Transverse colon (tissue), 4 donors: ENCODE data around the gene GRM4. TPM values are rescaled to one million over a fixed set of nuclear protein-coding genes. Genes with fewer than 3 reads are reported as not detected.

Experiments
- DNase-seq: peaks from one replicate; pipeline ENCODE4 v3.0.0-alpha.2; 2019
- H3K27ac ChIP-seq, 4 donors: fragments of 200-600 bp; sonication (generic); 2 replicates each; pipeline ENCODE4 v1.5.1; 2016 to 2018; ENCODE audit warnings: inconsistent platforms in 4 of 4
- H3K27me3 ChIP-seq: fragments of 200-600 bp; sonication (generic); 2 replicates; pipeline ENCODE4 v1.5.1; 2017; ENCODE audit warnings: inconsistent platforms
- H3K36me3 ChIP-seq, 4 donors: fragments of 200-600 bp; sonication (generic); 2 replicates each; pipeline ENCODE4 v1.5.1; 2017 to 2019; ENCODE audit warnings: inconsistent platforms in 4 of 4
- H3K4me1 ChIP-seq, 4 donors: fragments of 200-600 bp; sonication (generic); 2 replicates each; pipeline ENCODE4 v1.5.1; 2017 to 2020; ENCODE audit warnings: inconsistent platforms in 4 of 4
- H3K4me3 ChIP-seq, 4 donors: fragments of 200-600 bp; sonication (generic); 1 replicate in 1 of 4; 2 replicates in 3 of 4; pipeline versions ENCODE4 v1.5.1 to v1.6.1; 2017 to 2019; ENCODE audit warnings: inconsistent platforms in 4 of 4
- H3K9me3 ChIP-seq, 2 donors: fragments of 200-600 bp; sonication (generic); 2 replicates each; pipeline ENCODE4 v1.5.1; 2017 to 2019; ENCODE audit warnings: inconsistent platforms in 2 of 2
- EP300 ChIP-seq: sonication (generic); formaldehyde crosslinking; IDR thresholded peaks from one replicate; pipeline ENCODE4 v1.6.1; 2017; ENCODE audit warnings: antibody characterized with exemption, low read depth
- POLR2A ChIP-seq: fragments of 450-650 bp; IDR thresholded peaks from one replicate; pipeline ENCODE4 v1.6.1; 2016; ENCODE audit warnings: antibody characterized with exemption, mild to moderate bottlenecking, moderate library complexity
- POLR2AphosphoS5 ChIP-seq, 3 donors: sonication (generic); formaldehyde crosslinking; IDR thresholded peaks; one replicate each; pipeline ENCODE4 v1.6.1; 2016; ENCODE audit warnings: antibody characterized with exemption in 3 of 3
- WGBS, 2 donors: methylation state at CpG; one replicate each; pipeline ENCODE4 v1.1.5; 2018; ENCODE audit warnings: low coverage in 1 of 2; 5-methylcytosine and 5-hydroxymethylcytosine counted together
- in situ Hi-C, 4 donors: fragments of 200-750 bp; cut with MboI; loops; one replicate each; pipeline versions ENCODE4 v1.15.0 to v1.15.1; 2017; ENCODE audit warnings: low sequenced_read_pairs in 3 of 4, low pct_ligation_motif_present in 1 of 4, low pct_unique_long_range_greater_than_20kb in 1 of 4
- intact Hi-C: fragments of 100-400 bp; cut with DNase I; formaldehyde crosslinking; loops from one replicate; pipeline ENCODE4 v1.15.1; 2023; ENCODE audit warnings: low total_unique reads
- total RNA-seq, 4 donors: library from RNA; depleted of rRNA; stranded (reverse); fragments of >200 nt; gene quantifications; one replicate each; pipeline ENCODE4 v1.1.0, GENCODE V29; 2016
- TF ChIP-seq, protein P1 (sequence below), 5 experiments: fragments of 200-600 bp in 3 of 5; fragments of 450-650 bp in 2 of 5; sonication (generic) in 3 of 5; IDR thresholded peaks; 1 replicate in 2 of 5; 2 replicates in 3 of 5; pipeline ENCODE4 v1.5.1; 2016 to 2017; ENCODE audit warnings: antibody characterized with exemption in 5 of 5, inconsistent platforms in 3 of 5, mild to moderate bottlenecking in 2 of 5, moderate library complexity in 1 of 5

The GRM4 gene
- total RNA-seq, 4 donors from 2014 or later = not detected

DNA sequence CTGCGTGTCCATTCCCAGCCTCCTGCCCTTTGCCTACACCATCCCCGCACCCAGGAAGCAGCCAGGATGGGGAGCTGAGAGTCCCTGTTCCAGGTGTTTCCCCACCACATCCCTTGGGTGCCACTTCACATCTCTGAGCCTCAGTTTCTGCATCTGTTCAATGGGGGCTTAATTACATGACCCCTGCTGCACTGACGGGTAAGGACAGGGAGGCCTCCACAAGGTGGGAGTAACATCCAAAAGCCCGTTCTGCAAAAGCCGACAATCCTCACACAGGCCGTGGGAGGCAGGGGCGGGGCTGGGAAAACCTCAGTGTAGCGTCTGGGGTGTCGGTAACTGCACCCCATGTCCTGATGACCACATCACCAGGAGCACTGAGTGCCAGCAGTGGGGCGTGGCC lies 41.3 kb downstream of the GRM4 start:
- no peaks in the 10 kb centered on the region for H3K36me3 ChIP-seq
- no peaks in the 10 kb centered on the region for H3K9me3 ChIP-seq
- TF ChIP-seq, protein P1, sequence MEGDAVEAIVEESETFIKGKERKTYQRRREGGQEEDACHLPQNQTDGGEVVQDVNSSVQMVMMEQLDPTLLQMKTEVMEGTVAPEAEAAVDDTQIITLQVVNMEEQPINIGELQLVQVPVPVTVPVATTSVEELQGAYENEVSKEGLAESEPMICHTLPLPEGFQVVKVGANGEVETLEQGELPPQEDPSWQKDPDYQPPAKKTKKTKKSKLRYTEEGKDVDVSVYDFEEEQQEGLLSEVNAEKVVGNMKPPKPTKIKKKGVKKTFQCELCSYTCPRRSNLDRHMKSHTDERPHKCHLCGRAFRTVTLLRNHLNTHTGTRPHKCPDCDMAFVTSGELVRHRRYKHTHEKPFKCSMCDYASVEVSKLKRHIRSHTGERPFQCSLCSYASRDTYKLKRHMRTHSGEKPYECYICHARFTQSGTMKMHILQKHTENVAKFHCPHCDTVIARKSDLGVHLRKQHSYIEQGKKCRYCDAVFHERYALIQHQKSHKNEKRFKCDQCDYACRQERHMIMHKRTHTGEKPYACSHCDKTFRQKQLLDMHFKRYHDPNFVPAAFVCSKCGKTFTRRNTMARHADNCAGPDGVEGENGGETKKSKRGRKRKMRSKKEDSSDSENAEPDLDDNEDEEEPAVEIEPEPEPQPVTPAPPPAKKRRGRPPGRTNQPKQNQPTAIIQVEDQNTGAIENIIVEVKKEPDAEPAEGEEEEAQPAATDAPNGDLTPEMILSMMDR (IDR thresholded peaks at IDR 0.05) = no peak
- no peak for TF ChIP-seq POLR2A
- TF ChIP-seq POLR2AphosphoS5 (IDR thresholded peaks at IDR 0.05) = no peak
- TF ChIP-seq EP300 = no peak
- DNase-seq = no peak
- 83 to 100% methylated on average over 1 to 10 of the region's 10 CpGs for WGBS, 2 donors
- peaks cover 5% of the 10 kb centered on the region for H3K27me3 ChIP-seq
- H3K4me1 ChIP-seq = no peaks in the 10 kb centered on the region
- intact Hi-C loops (no loop called here), in situ Hi-C loops (no loop called here)
- no peak overlapping the region for H3K4me3 ChIP-seq
- no peak overlapping the region for H3K27ac ChIP-seq

DNA sequence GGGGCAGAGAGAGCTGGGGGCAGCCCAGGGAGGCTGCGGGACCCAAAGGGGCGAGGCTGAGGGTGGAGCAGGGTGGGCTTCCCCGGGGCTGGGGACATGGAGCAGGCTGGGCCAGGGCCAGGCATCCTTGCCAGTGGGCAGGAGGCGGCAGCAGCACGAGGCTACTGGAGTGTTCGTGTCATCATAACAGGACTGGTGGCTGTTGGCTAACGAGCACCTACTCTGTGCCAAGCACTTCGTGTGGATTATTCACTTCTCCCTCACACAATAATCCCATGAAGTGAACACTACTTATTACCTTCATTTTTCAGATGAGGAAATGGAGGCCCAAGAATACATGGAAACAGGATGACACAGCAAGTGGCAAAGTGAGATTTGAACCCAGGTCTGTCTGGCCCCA lies 41.7 kb downstream of the GRM4 start:
- Histone ChIP-seq H3K9me3 (no peaks in the 10 kb centered on the region), H3K4me3 (no peak overlapping the region), H3K4me1 (no peaks in the 10 kb centered on the region), H3K27me3 (peaks cover 5% of the 10 kb centered on the region), H3K36me3 (no peaks in the 10 kb centered on the region), H3K27ac (no peak overlapping the region)
- in situ Hi-C loops = no loop called here
- 20 to 68% methylated on average over 1 to 8 of the region's 8 CpGs for WGBS, 2 donors
- intact Hi-C loops = no loop called here
- no peak for DNase-seq
- TF ChIP-seq EP300 = no peak
- TF ChIP-seq POLR2A = no peak
- TF ChIP-seq, protein P1 (IDR thresholded peaks at IDR 0.05) = no peak
- TF ChIP-seq POLR2AphosphoS5 (IDR thresholded peaks at IDR 0.05) = no peak

DNA sequence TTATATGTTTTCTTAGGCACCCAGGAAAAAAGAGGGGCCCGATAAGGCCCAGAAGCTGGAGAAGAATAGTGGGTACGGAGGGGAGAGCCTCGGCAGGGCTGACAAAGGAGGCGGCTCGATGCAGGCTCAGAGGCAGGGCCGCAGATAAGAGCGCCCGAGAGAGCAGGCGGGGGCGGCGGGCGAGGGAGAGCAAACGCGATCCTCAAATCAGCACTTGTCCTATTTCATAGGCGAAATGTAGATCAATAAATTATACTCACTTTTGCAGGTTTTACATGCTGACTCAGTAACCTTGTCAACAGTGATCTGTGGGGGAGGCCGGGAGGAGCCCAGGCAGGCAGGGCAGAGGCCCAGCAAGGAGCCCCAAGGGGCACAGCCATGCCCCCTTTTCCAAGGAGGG lies 42.6 kb downstream of the GRM4 start:
- in situ Hi-C loops = no loop called here
- Histone ChIP-seq H3K9me3 (no peaks in the 10 kb centered on the region), H3K27ac (no peak overlapping the region), H3K27me3 (peaks cover 5% of the 10 kb centered on the region), H3K36me3 (no peaks in the 10 kb centered on the region), H3K4me1 (no peaks in the 10 kb centered on the region), H3K4me3 (no peak overlapping the region)
- TF ChIP-seq POLR2A (no peak), EP300 (no peak), POLR2AphosphoS5 (IDR thresholded peaks at IDR 0.05) (no peak)
- TF ChIP-seq, protein P1 (IDR thresholded peaks at IDR 0.05) = no peak
- WGBS, 2 donors = 82 to 84% methylated on average over 5 to 16 of the region's 16 CpGs
- no peak for DNase-seq
- intact Hi-C loops = no loop called here

DNA sequence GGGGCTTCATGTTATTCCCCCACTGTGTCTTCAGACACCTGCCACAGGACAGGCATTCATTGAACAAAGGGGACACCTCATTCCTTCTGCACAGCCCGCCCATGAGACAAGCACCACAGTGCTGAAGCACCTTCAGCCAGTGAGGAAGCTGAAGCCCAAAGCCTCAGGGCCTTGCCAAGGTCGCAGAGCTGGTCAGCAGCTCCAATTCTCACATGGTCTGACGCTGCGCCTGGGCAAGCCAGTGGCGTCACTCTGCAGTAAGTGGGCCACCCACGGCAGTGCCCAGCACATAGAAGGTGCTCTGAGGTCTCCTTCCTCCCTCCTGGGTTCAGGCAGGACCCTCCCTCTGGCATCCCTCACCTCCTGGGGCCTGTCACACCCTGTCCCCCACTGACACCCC lies 43.2 kb downstream of the GRM4 start:
- H3K36me3 ChIP-seq = no peaks in the 10 kb centered on the region
- no peak for DNase-seq
- in situ Hi-C loops = no loop called here
- no peaks in the 10 kb centered on the region for H3K9me3 ChIP-seq
- 82% methylated on average over 6 of the region's 6 CpGs; no CpG with 5 or more reads in 1 of the 2 donors for WGBS, 2 donors
- H3K4me1 ChIP-seq = no peaks in the 10 kb centered on the region
- intact Hi-C loops = no loop called here
- H3K4me3 ChIP-seq = no peak overlapping the region
- peaks cover 2% of the 10 kb centered on the region for H3K27me3 ChIP-seq
- H3K27ac ChIP-seq = no peak overlapping the region
- TF ChIP-seq, protein P1 (IDR thresholded peaks at IDR 0.05) = no peak
- TF ChIP-seq EP300 = no peak
- TF ChIP-seq POLR2AphosphoS5 (IDR thresholded peaks at IDR 0.05) = no peak
- TF ChIP-seq POLR2A = no peak
